ENCODE results near the gene ZNF836. TPM values are rescaled to one million over a fixed set of nuclear protein-coding genes. Genes with fewer than 3 reads are reported as not detected.

Gene ZNF836
- total and polyA plus RNA-seq, 9 of the 15 experiments (the other 6 are each of a cell fraction or from before 2014, with no cell fraction given): 0.24 to 0.69 (median 0.64) TPM; not detected in 2

- BruUV-seq (replicated peaks): no TSS peak
- Histone ChIP-seq H3K4me1 (replicated peaks in 1 of 2; ENCODE audit: control insufficient read depth in 2 of 2, insufficient read depth in 2 of 2, low read length in 2 of 2) (peaks cover 5 to 6% of the 10 kb centered on the region in 2 experiments; a peak in 3 of 5 replicates), H2AFZ (ENCODE audit: low read depth, low read length) (no peak overlapping the region), H3K36me3 (ENCODE audit: control insufficient read depth, insufficient read depth, low read length) (peaks cover 92% of the 10 kb centered on the region), H3K4me3 (no peak overlapping the region), H3K4me2 (ENCODE audit: insufficient read depth, low read length) (no peak overlapping the region), H3K27ac (ENCODE audit: extremely low read depth, low read depth, low read length) (no peak overlapping the region), H3K9me1 (ENCODE audit: control insufficient read depth, insufficient read depth, low read length) (no peaks in the 10 kb centered on the region), H3K79me2 (ENCODE audit: control insufficient read depth, insufficient read depth, low read length) (peaks cover 6% of the 10 kb centered on the region; the same call in 1 of the 3 replicates), H3K9me3 (replicated peaks; ENCODE audit: control insufficient read depth, insufficient read depth, low read depth, low read length) (no peaks in the 10 kb centered on the region), H3K27me3 (ENCODE audit: control insufficient read depth in 2 of 2, insufficient read depth in 2 of 2, low read length in 2 of 2) (no peaks in the 10 kb centered on the region), H4K20me1 (replicated peaks; ENCODE audit: control insufficient read depth, insufficient read depth, low read length) (no peaks in the 10 kb centered on the region), H3K9ac (ENCODE audit: insufficient read depth in 1 of 2, low read depth in 2 of 2, low read length in 2 of 2) (no peak overlapping the region; a peak in 1 of 4 replicates)
- TF ChIP-seq RBFOX2 (IDR thresholded peaks at IDR 0.05; ENCODE audit: low read depth, low read length) (peak; percentile 29; the same call in 1 of the 2 replicates), GTF2E2 (tag; IDR thresholded peaks at IDR 0.05) (no peak)
- TF ChIP-seq, protein P1, sequence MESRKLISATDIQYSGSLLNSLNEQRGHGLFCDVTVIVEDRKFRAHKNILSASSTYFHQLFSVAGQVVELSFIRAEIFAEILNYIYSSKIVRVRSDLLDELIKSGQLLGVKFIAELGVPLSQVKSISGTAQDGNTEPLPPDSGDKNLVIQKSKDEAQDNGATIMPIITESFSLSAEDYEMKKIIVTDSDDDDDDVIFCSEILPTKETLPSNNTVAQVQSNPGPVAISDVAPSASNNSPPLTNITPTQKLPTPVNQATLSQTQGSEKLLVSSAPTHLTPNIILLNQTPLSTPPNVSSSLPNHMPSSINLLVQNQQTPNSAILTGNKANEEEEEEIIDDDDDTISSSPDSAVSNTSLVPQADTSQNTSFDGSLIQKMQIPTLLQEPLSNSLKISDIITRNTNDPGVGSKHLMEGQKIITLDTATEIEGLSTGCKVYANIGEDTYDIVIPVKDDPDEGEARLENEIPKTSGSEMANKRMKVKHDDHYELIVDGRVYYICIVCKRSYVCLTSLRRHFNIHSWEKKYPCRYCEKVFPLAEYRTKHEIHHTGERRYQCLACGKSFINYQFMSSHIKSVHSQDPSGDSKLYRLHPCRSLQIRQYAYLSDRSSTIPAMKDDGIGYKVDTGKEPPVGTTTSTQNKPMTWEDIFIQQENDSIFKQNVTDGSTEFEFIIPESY (CRISPR knock-in tag; IDR thresholded peaks at IDR 0.05): peak; percentile 27; the same call in 1 of the 2 replicates
- intact Hi-C loops (cut with micrococcal nuclease): no loop called here
- ChIA-PET POLR2A (interaction anchor here (0.6 to 0.7 kb wide), 2 partner anchors 454 to 952 kb away, joined by 3 to 4 read pairs; no protein-coding TSS in a partner anchor), CTCF (ENCODE audit: low intra/inter-chr PET ratio) (no interaction called here)
- in situ Hi-C loops (cut with MboI): no loop called here
- ATAC-seq (no peak), DNase-seq (ENCODE audit: extremely low read depth in 1 of 4, low spot score in 3 of 4) (no peak), FAIRE-seq (no peak)
- WGBS (ENCODE audit: insufficient coverage, low coverage, missing lambda C conversion rate): 96% methylated on average over 13 of the region's 20 CpGs
These were observed 39.8 kb upstream of the ZNF836 start for GRCh38 chr19:52211203-52211602.

Data from K562 (cell line).